ENCODE results near the gene PTN.
"Not testable (repeated sequence)": the region's sequence is repeated elsewhere in the genome, so short reads cannot be mapped to it uniquely, and the experiment has no call there.

PTN gene

DNA sequence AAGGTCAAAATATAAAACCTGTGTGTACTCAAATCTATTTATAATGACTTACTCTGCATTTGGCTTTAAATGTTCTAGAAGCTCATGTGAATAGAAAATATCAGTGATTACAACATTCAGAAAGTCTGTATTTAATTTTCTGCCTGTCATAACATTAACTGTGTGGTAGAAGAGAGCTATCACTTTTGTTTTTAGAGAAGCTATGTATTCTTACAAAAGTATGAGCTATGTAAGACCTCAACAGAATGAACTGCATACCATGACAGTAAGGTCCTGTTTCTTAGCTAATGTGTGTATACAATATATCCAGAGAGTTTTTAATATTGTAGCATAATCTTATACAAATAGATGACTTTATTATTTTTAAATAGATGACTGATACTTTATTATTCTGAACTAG lies 61.5 kb downstream of the PTN start:
- H3K79me2 ChIP-seq (ENCODE audit: insufficient read depth, low read length), result no peaks in the 10 kb centered on the region
- H3K4me2 ChIP-seq (ENCODE audit: insufficient read depth, low read length), result no peak overlapping the region
- H3K27me3 ChIP-seq (ENCODE audit: insufficient read depth, low read length, poor library complexity), result no peaks in the 10 kb centered on the region
- ATAC-seq (ENCODE audit: insufficient read depth, low read depth), result no peak
- no peak overlapping the region for H3K27ac ChIP-seq (ENCODE audit: low read length)
- TF ChIP-seq EZH2 (IDR thresholded peaks at IDR 0.05; ENCODE audit: borderline replicate concordance, low read depth, low read length, severe bottlenecking), result no peak
- TF ChIP-seq, protein P1, sequence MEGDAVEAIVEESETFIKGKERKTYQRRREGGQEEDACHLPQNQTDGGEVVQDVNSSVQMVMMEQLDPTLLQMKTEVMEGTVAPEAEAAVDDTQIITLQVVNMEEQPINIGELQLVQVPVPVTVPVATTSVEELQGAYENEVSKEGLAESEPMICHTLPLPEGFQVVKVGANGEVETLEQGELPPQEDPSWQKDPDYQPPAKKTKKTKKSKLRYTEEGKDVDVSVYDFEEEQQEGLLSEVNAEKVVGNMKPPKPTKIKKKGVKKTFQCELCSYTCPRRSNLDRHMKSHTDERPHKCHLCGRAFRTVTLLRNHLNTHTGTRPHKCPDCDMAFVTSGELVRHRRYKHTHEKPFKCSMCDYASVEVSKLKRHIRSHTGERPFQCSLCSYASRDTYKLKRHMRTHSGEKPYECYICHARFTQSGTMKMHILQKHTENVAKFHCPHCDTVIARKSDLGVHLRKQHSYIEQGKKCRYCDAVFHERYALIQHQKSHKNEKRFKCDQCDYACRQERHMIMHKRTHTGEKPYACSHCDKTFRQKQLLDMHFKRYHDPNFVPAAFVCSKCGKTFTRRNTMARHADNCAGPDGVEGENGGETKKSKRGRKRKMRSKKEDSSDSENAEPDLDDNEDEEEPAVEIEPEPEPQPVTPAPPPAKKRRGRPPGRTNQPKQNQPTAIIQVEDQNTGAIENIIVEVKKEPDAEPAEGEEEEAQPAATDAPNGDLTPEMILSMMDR (IDR thresholded peaks at IDR 0.05; ENCODE audit: borderline replicate concordance, extremely low read depth, low read length, poor library complexity, severe bottlenecking), result no peak
- H3K9me3 ChIP-seq (ENCODE audit: insufficient read depth, low read length, severe bottlenecking), result no peaks in the 10 kb centered on the region
- H4K20me1 ChIP-seq (ENCODE audit: insufficient read depth, low read length), result no peaks in the 10 kb centered on the region
- no peak for DNase-seq
- H2AFZ ChIP-seq (ENCODE audit: low read depth, low read length), result no peak overlapping the region
- H3K9ac ChIP-seq (ENCODE audit: low read depth, low read length), result no peak overlapping the region
- H3K4me1 ChIP-seq (ENCODE audit: insufficient read depth, low read length), result no peaks in the 10 kb centered on the region
- no peaks in the 10 kb centered on the region for H3K36me3 ChIP-seq (ENCODE audit: insufficient read depth, low read length)
- H3K4me3 ChIP-seq (ENCODE audit: low read depth in 1 of 2, low read length in 2 of 2), result no peak overlapping the region

DNA sequence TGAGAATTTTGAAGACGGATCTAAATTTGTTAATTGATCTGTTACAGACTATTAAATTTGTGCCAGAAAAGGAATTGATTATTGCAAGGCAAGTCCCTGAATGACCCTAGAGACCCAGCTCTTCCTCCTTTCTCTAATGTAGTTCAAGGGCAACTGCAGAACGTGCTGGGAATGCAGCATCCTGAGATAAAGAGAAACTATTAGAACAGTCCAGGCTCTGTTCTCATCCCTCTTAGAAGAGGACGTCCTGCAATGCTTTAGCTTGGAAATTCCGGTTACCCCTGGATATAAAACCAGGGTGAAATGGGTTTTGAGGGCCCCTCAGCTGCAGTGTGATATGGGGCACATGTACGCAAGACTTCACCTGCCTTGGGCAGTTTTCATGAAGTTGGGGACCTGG lies 67.3 kb downstream of the PTN start:
- ATAC-seq (ENCODE audit: insufficient read depth, low read depth) (no peak), DNase-seq (no peak)
- H3K4me2 ChIP-seq (ENCODE audit: insufficient read depth, low read length), result no peak overlapping the region
- H3K79me2 ChIP-seq (ENCODE audit: insufficient read depth, low read length), result no peaks in the 10 kb centered on the region
- no peak overlapping the region for H3K27ac ChIP-seq (ENCODE audit: low read length)
- no peak overlapping the region for H3K4me3 ChIP-seq (ENCODE audit: low read depth in 1 of 2, low read length in 2 of 2)
- no peaks in the 10 kb centered on the region for H3K9me3 ChIP-seq (ENCODE audit: insufficient read depth, low read length, severe bottlenecking)
- H2AFZ ChIP-seq (ENCODE audit: low read depth, low read length), result no peak overlapping the region
- TF ChIP-seq, protein P1 (IDR thresholded peaks at IDR 0.05; ENCODE audit: borderline replicate concordance, extremely low read depth, low read length, poor library complexity, severe bottlenecking), result no peak
- no peak for TF ChIP-seq EZH2 (IDR thresholded peaks at IDR 0.05; ENCODE audit: borderline replicate concordance, low read depth, low read length, severe bottlenecking)
- no peaks in the 10 kb centered on the region for H3K4me1 ChIP-seq (ENCODE audit: insufficient read depth, low read length)
- H4K20me1 ChIP-seq (ENCODE audit: insufficient read depth, low read length), result no peaks in the 10 kb centered on the region
- no peak overlapping the region for H3K9ac ChIP-seq (ENCODE audit: low read depth, low read length)
- H3K27me3 ChIP-seq (ENCODE audit: insufficient read depth, low read length, poor library complexity), result no peaks in the 10 kb centered on the region
- no peaks in the 10 kb centered on the region for H3K36me3 ChIP-seq (ENCODE audit: insufficient read depth, low read length)

DNA sequence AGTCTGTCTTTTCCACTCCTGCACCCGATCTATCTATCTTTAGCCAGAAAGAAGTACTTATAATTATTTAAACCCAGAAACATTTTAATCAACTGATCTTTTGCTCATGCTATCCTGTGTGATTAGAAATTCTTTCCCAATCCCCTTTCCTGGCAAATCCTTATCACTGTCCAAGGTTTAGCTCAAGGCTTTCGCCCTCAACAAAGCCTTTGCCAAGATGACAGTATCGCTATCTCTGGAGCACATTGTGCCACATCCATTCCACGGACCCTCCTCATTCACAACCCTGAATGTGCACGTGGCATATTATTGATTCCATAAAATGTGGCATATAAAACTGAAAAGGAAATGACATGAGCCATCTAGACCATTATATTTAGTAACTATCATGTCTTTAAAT lies 71.3 kb downstream of the PTN start:
- TF ChIP-seq, protein P1 (IDR thresholded peaks at IDR 0.05; ENCODE audit: borderline replicate concordance, extremely low read depth, low read length, poor library complexity, severe bottlenecking), result no peak
- TF ChIP-seq EZH2 (IDR thresholded peaks at IDR 0.05; ENCODE audit: borderline replicate concordance, low read depth, low read length, severe bottlenecking), result no peak
- DNase-seq (no peak), ATAC-seq (ENCODE audit: insufficient read depth, low read depth) (no peak)
- Histone ChIP-seq H3K79me2 (ENCODE audit: insufficient read depth, low read length) (no peaks in the 10 kb centered on the region), H3K27me3 (ENCODE audit: insufficient read depth, low read length, poor library complexity) (no peaks in the 10 kb centered on the region), H3K9ac (ENCODE audit: low read depth, low read length) (no peak overlapping the region), H3K4me3 (ENCODE audit: low read depth in 1 of 2, low read length in 2 of 2) (no peak overlapping the region), H3K36me3 (ENCODE audit: insufficient read depth, low read length) (no peaks in the 10 kb centered on the region), H2AFZ (ENCODE audit: low read depth, low read length) (no peak overlapping the region), H3K27ac (ENCODE audit: low read length) (no peak overlapping the region), H3K4me2 (ENCODE audit: insufficient read depth, low read length) (no peak overlapping the region), H3K4me1 (ENCODE audit: insufficient read depth, low read length) (no peaks in the 10 kb centered on the region), H4K20me1 (ENCODE audit: insufficient read depth, low read length) (no peaks in the 10 kb centered on the region), H3K9me3 (ENCODE audit: insufficient read depth, low read length, severe bottlenecking) (no peaks in the 10 kb centered on the region)

DNA sequence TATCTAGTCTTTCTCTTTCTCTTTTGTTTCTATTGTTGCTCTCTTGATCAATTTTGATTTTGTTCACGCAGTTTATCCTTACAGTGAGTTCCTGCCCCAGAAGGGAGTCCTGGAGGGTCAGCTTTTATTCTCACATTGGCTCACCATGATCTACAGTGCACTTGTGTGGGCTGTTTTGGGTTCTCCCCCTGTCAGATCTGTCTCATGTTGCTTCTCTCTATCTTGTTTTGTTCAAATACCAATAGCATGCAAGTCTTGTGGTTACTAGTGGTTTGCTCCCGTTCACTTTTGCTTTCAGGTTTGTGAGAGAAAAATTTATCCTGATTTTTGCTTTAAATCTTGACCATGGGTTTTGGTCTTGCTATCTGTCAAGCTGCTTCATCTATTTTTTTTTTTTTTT lies 74.3 kb downstream of the PTN start:
- Histone ChIP-seq H3K36me3 (ENCODE audit: insufficient read depth, low read length) (no peaks in the 10 kb centered on the region), H3K27me3 (ENCODE audit: insufficient read depth, low read length, poor library complexity) (no peaks in the 10 kb centered on the region), H4K20me1 (ENCODE audit: insufficient read depth, low read length) (no peaks in the 10 kb centered on the region), H3K27ac (ENCODE audit: low read length) (no peak overlapping the region), H3K4me2 (ENCODE audit: insufficient read depth, low read length) (no peak overlapping the region), H3K9me3 (ENCODE audit: insufficient read depth, low read length, severe bottlenecking) (no peaks in the 10 kb centered on the region), H3K79me2 (ENCODE audit: insufficient read depth, low read length) (no peaks in the 10 kb centered on the region), H3K9ac (ENCODE audit: low read depth, low read length) (no peak overlapping the region), H3K4me3 (ENCODE audit: low read depth in 1 of 2, low read length in 2 of 2) (no peak overlapping the region), H3K4me1 (ENCODE audit: insufficient read depth, low read length) (no peaks in the 10 kb centered on the region), H2AFZ (ENCODE audit: low read depth, low read length) (no peak overlapping the region)
- DNase-seq, result no peak
- ATAC-seq (ENCODE audit: insufficient read depth, low read depth), result no peak
- TF ChIP-seq, protein P1 (IDR thresholded peaks at IDR 0.05; ENCODE audit: borderline replicate concordance, extremely low read depth, low read length, poor library complexity, severe bottlenecking), result no peak
- TF ChIP-seq EZH2 (IDR thresholded peaks at IDR 0.05; ENCODE audit: borderline replicate concordance, low read depth, low read length, severe bottlenecking), result no peak

DNA sequence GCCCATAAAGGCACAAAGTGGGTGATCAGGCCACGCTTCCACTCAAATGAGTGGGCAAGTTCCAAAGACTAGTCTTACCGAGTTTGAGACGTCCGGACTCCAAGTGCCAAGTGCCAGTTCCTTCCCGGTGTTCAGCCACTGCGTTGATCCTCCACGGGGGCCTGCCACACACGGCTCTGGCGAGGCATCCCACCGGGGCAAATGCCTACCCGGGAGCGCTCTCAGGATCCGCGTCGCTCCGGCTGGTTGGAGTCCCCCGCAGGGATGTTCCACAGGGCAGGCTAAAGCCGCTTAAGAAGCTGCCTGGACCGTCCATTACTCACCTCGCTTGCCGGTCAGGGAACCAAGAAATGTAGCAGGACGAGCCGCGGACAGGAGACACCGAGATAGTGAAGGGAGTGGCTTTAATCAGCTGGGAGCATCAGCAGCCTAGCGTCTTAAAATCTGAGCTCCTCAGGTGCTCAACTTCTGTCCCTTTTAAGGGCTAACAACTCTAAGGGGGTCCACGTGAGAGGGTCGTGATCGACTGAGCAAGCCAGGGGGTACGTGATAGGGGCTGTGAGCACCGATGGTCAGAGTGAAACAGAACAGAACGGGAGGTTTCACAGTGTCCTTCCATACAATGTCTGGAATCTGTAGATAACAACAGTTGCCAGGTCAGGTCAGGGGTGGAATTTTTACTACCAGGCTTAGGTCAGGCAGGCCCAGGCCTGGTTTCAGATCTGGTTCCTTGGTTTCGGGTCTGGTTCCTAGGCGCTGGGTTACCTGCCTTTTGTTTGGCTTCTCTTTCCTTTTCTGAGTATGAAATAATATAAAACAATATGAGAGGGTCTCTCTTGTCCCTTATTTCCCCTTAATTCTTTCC lies 75.3 kb downstream of the PTN start:
- ATAC-seq (ENCODE audit: insufficient read depth, low read depth); H3K4me2 ChIP-seq (ENCODE audit: insufficient read depth, low read length); H3K9me3 ChIP-seq (ENCODE audit: insufficient read depth, low read length, severe bottlenecking); H3K27ac ChIP-seq (ENCODE audit: low read length); H3K27me3 ChIP-seq (ENCODE audit: insufficient read depth, low read length, poor library complexity); H3K79me2 ChIP-seq (ENCODE audit: insufficient read depth, low read length); H4K20me1 ChIP-seq (ENCODE audit: insufficient read depth, low read length); DNase-seq; H2AFZ ChIP-seq (ENCODE audit: low read depth, low read length); H3K9ac ChIP-seq (ENCODE audit: low read depth, low read length); H3K4me3 ChIP-seq (ENCODE audit: low read depth in 1 of 2, low read length in 2 of 2); H3K4me1 ChIP-seq (ENCODE audit: insufficient read depth, low read length); H3K36me3 ChIP-seq (ENCODE audit: insufficient read depth, low read length): not testable (repeated sequence)

All from DND-41 (cell line).